ENCODE measurements around the gene GPR35.

DNA sequence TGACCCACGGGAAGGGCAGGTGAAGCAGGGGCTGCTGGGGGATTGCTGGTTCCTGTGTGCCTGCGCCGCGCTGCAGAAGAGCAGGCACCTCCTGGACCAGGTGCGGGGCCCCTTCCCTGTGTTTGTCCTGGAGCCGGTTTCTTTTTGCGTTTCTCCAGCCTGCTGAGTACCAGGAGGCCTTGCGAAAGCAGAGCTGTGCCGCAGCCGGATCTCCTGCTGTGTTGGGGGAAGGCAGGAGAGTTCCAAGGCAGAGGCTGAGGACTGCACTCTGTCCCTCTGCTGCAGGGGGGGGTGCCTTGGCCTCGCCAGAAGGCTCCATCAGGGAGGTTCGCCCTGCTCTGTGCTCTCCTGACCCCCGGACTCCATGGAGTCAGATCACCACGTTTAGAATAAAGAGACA lies 35.9 kb upstream of the GPR35 start:
- no peak for TF ChIP-seq CTCF (IDR thresholded peaks at IDR 0.05)
- TF ChIP-seq POLR2A (IDR thresholded peaks at IDR 0.05) = no peak
